B cell (primary cell): ENCODE data around the gene SEC24A. TPM values are rescaled to one million over a fixed set of nuclear protein-coding genes. Genes with fewer than 3 reads are reported as not detected.

Experiments used
- ATAC-seq: fragments of 200-7000 bp; cut with Tn5 transposase; one replicate; pipeline ENCODE4 v1.10.0; 2021; ENCODE audit warnings: low read depth, mild to moderate bottlenecking, moderate number of reproducible peaks, moderate library complexity
- CTCF ChIA-PET: fragments of 350-600 bp; sonication (Branson Sonifier 250); formaldehyde crosslinking; loops from one replicate; lab custom pipeline; 2021; ENCODE audit warnings: antibody characterized with exemption, inconsistent platforms; lab: Charles Lee
- POLR2A ChIA-PET: fragments of 350-600 bp; sonication (Branson Sonifier 250); formaldehyde crosslinking; loops from one replicate; lab custom pipeline; 2021; ENCODE audit warnings: antibody characterized with exemption; lab: Charles Lee
- DNase-seq: peaks from one replicate; pipeline ENCODE4 v3.0.0; 2013
- H2AFZ ChIP-seq: 2 replicates; pipeline ENCODE4 v1.6.1; 2012; ENCODE audit warnings: mild to moderate bottlenecking, low read depth, low read length; ENCODE audit not compliant: insufficient read depth, poor library complexity, severe bottlenecking
- H3K27ac ChIP-seq, 2 donors: 1 replicate in 1 of 2; 2 replicates in 1 of 2; pipeline ENCODE4 v1.5.1; 2012 to 2013; ENCODE audit warnings: low read length in 2 of 2, mild to moderate bottlenecking in 2 of 2, moderate library complexity in 1 of 2
- H3K27me3 ChIP-seq, 4 experiments: fragments of 200-600 bp in 1 of 4; sonication (generic) in 1 of 4; replicated peaks in 1 of 4; 1 replicate in 2 of 4; 2 replicates in 2 of 4; pipeline versions ENCODE4 v1.6.1 to v1.7.0; 2013 to 2016; ENCODE audit warnings: low read length in 3 of 4, mild to moderate bottlenecking in 2 of 4, mixed read lengths in 1 of 4, moderate library complexity in 1 of 4; ENCODE audit not compliant: insufficient read depth in 4 of 4, control insufficient read depth in 3 of 4; ENCODE audit errors: control extremely low read depth in 1 of 4
- H3K36me3 ChIP-seq, 2 experiments: replicated peaks in 1 of 2; 1 replicate in 1 of 2; 2 replicates in 1 of 2; pipeline versions ENCODE4 v1.6.1 to v1.7.1; 2013; ENCODE audit warnings: low read length in 1 of 2; ENCODE audit not compliant: insufficient read depth in 2 of 2, control insufficient read depth in 1 of 2; ENCODE audit errors: control extremely low read depth in 1 of 2, extremely low read depth in 1 of 2
- H3K4me1 ChIP-seq, 2 donors: fragments of 200-600 bp in 1 of 2; sonication (generic) in 1 of 2; 1 replicate in 1 of 2; 2 replicates in 1 of 2; pipeline versions ENCODE4 v1.5.1 to v1.6.1; 2013 to 2017; ENCODE audit warnings: low read length in 2 of 2; ENCODE audit not compliant: control insufficient read depth in 2 of 2, insufficient read depth in 2 of 2
- H3K4me2 ChIP-seq: replicated peaks from 2 replicates; pipeline ENCODE3; 2012; ENCODE audit warnings: mild to moderate bottlenecking, low read depth, low read length; ENCODE audit not compliant: poor library complexity, severe bottlenecking
- H3K4me3 ChIP-seq, 5 experiments: fragments of 200-600 bp in 1 of 5; sonication (generic) in 1 of 5; 1 replicate in 3 of 5; 2 replicates in 2 of 5; pipeline versions ENCODE4 v1.5.1 to v1.7.0; 2011 to 2016; ENCODE audit warnings: low read length in 4 of 5, mild to moderate bottlenecking in 4 of 5, low read depth in 2 of 5, control low read depth in 1 of 5, moderate library complexity in 1 of 5; ENCODE audit not compliant: insufficient read depth in 1 of 5; ENCODE audit errors: control extremely low read depth in 1 of 5, extremely low read depth in 1 of 5
- H3K79me2 ChIP-seq: fragments of 200-600 bp; sonication (generic); one replicate; pipeline ENCODE4 v1.6.0; 2016; ENCODE audit warnings: low read length; ENCODE audit not compliant: control insufficient read depth, insufficient read depth
- H3K9ac ChIP-seq: fragments of 200-600 bp; sonication (generic); 2 replicates; pipeline ENCODE4 v1.6.1; 2017; ENCODE audit warnings: mild to moderate bottlenecking, low read length, moderate library complexity
- H3K9me3 ChIP-seq, 3 donors: one replicate each; pipeline versions ENCODE4 v1.6.1 to v1.7.1; 2013; ENCODE audit warnings: low read length in 2 of 3; ENCODE audit not compliant: control insufficient read depth in 2 of 3, insufficient read depth in 1 of 3; ENCODE audit errors: control extremely low read depth in 1 of 3
- H4K20me1 ChIP-seq: 2 replicates; pipeline ENCODE4 v1.6.0; 2012; ENCODE audit warnings: mild to moderate bottlenecking, low read length; ENCODE audit not compliant: insufficient read depth, control insufficient read depth, poor library complexity, severe bottlenecking
- H3K27ac Mint-ChIP-seq: one replicate; pipeline ENCODE4 v1.8.0; 2021; ENCODE audit warnings: mixed read lengths
- H3K27me3 Mint-ChIP-seq: one replicate; pipeline ENCODE4 v1.8.0; 2021; ENCODE audit warnings: mixed read lengths
- H3K4me1 Mint-ChIP-seq: one replicate; pipeline ENCODE4 v1.8.0; 2021; ENCODE audit warnings: mixed read lengths
- H3K4me3 Mint-ChIP-seq: one replicate; pipeline ENCODE4 v1.8.0; 2021; ENCODE audit warnings: mixed read lengths
- H3K9me3 Mint-ChIP-seq: one replicate; pipeline ENCODE4 v1.8.0; 2022; ENCODE audit warnings: mixed read lengths; ENCODE audit not compliant: insufficient read depth
- CTCF ChIP-seq: fragments of 200-600 bp; IDR thresholded peaks from one replicate; pipeline ENCODE4 v1.8.0; 2022; ENCODE audit warnings: antibody characterized with exemption, mild to moderate bottlenecking
- EZH2 ChIP-seq: IDR thresholded peaks from 2 replicates; pipeline ENCODE4 v1.6.1; 2012; ENCODE audit warnings: borderline replicate concordance, low read depth, mild to moderate bottlenecking, moderate library complexity, low read length; ENCODE audit not compliant: insufficient read depth, poor library complexity, severe bottlenecking
- WGBS: methylation state at CpG from one replicate; pipeline ENCODE4 v1.1.5; 2013; ENCODE audit warnings: missing lambda C conversion rate; ENCODE audit not compliant: insufficient coverage; 5-methylcytosine and 5-hydroxymethylcytosine counted together
- intact Hi-C: fragments of 100-400 bp; cut with micrococcal nuclease; formaldehyde crosslinking; loops from one replicate; pipeline ENCODE4 v1.10.0; 2022
- polyA plus RNA-seq: library from polyadenylated mRNA; depleted of rRNA; stranded (reverse); fragments of >200 nt; gene quantifications from 2 replicates; pipeline ENCODE4 v1.2.3, GENCODE V29; 2012
- total RNA-seq, 2 donors: library from RNA; stranded (reverse); fragments of 120-200 nt in 1 of 2; gene quantifications; 1 replicate in 1 of 2; 2 replicates in 1 of 2; pipeline versions ENCODE4 v1.2.3 to v1.2.4, GENCODE V29; 2013 to 2022

The SEC24A gene
- total and polyA plus RNA-seq, 2 donors (not counting 1 experiment from before 2014, with no cell fraction given): 6.9 to 13.0 TPM

- Mint-ChIP-seq H3K4me1 (no peaks in the 10 kb centered on the region), H3K4me3 (no peak overlapping the region), H3K27ac (no peak overlapping the region), H3K27me3 (no peaks in the 10 kb centered on the region), H3K9me3 (no peaks in the 10 kb centered on the region)
- intact Hi-C loops: no loop called here
- ChIA-PET CTCF (no interaction called here), POLR2A (no interaction called here)
- ATAC-seq (no peak), DNase-seq (no peak)
- TF ChIP-seq EZH2: no peak
- TF ChIP-seq CTCF: no peak
- Histone ChIP-seq H3K79me2 (no peaks in the 10 kb centered on the region), H3K36me3 (peaks cover 2 to 40% of the 10 kb centered on the region in 2 experiments), H3K4me3 (no peak overlapping the region), H3K4me2 (no peak overlapping the region), H3K27me3 (no peaks in the 10 kb centered on the region), H3K27ac (no peak overlapping the region), H3K4me1 (no peaks in the 10 kb centered on the region), H3K9me3 (no peaks in the 10 kb centered on the region), H2AFZ (no peak overlapping the region), H4K20me1 (no peaks in the 10 kb centered on the region), H3K9ac (no peak overlapping the region)
- WGBS: no CpG with 5 or more reads among the region's 1 CpG
These were observed 59.7 kb downstream of the SEC24A start for GRCh38 chr5:134708301-134708700.

DNA sequence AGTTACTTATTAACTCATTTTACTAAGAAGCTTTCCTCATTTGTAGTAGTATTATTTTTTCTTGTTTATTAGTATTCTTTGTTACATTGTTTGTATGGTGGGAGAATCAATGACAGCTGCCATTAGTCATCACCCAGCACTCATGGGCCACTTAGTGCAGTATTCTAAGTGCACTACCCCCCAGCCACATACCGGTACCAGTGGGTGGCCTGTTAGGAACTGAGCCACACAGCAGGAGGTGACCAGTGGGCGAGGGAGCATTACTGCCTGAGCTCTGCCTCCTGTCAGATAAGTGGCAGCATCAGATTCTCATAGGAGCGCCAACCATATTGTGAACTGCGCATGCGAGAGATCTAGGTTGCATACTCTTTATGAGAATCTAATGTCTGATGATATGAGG, 65.5 kb downstream of the SEC24A start:
- no peak overlapping the region for H3K4me3 ChIP-seq
- peaks cover 6 to 31% of the 10 kb centered on the region in 2 experiments for H3K36me3 ChIP-seq
- ChIA-PET POLR2A (no interaction called here), CTCF (interaction anchor here (0.8 kb wide), 1 partner anchor 191 kb away, joined by 3 read pairs; no protein-coding TSS in a partner anchor)
- no peaks in the 10 kb centered on the region for H3K27me3 ChIP-seq
- H3K27me3 Mint-ChIP-seq: no peaks in the 10 kb centered on the region
- H3K4me1 ChIP-seq: no peaks in the 10 kb centered on the region
- no peaks in the 10 kb centered on the region for H3K9me3 ChIP-seq
- no peak overlapping the region for H2AFZ ChIP-seq
- ATAC-seq (no peak), DNase-seq (no peak)
- H3K9ac ChIP-seq: no peak overlapping the region
- H3K27ac Mint-ChIP-seq: no peak overlapping the region
- no peak overlapping the region for H3K4me3 Mint-ChIP-seq
- H3K4me1 Mint-ChIP-seq: no peaks in the 10 kb centered on the region
- H3K4me2 ChIP-seq: no peak overlapping the region
- H3K79me2 ChIP-seq: no peaks in the 10 kb centered on the region
- H3K27ac ChIP-seq: no peak overlapping the region
- TF ChIP-seq EZH2 (no peak), CTCF (no peak)
- 100% methylated on average over 2 of the region's 5 CpGs for WGBS
- intact Hi-C loops: no loop called here
- no peaks in the 10 kb centered on the region for H4K20me1 ChIP-seq
- no peaks in the 10 kb centered on the region for H3K9me3 Mint-ChIP-seq
